AG20443 (cell line): Measurements from ENCODE around the gene GBP3.
A peak's percentile ranks its signal among the peaks of the same experiment; 100 is the strongest.
"Not testable (repeated sequence)": the region's sequence is repeated elsewhere in the genome, so short reads cannot be mapped to it uniquely, and the experiment has no call there.

Experiments used
- DNase-seq: peaks from one replicate; pipeline ENCODE4 v3.0.0; 2012; ENCODE audit warnings: low spot score, mixed read lengths

The GBP3 gene

GRCh38 chr1:89040315-89040626, 17.6 kb upstream of the GBP3 start:
- DNase-seq: no peak

GRCh38 chr1:89037186-89037585, 14.5 kb upstream of the GBP3 start:
- no peak for DNase-seq

- DNase-seq: no peak
Observed at GRCh38 chr1:89035080-89035479, 12.4 kb upstream of the GBP3 start.

GRCh38 chr1:89034004-89034403, 11.3 kb upstream of the GBP3 start:
- not testable (repeated sequence) for DNase-seq

- not testable (repeated sequence) for DNase-seq
Observed at GRCh38 chr1:89029051-89029450, 6.4 kb upstream of the GBP3 start.

- DNase-seq: no peak
Observed at GRCh38 chr1:89025928-89026327, 3.3 kb upstream of the GBP3 start.

GRCh38 chr1:89023026-89023425, 360 bp upstream of the GBP3 start:
- no peak for DNase-seq

- DNase-seq: not testable (repeated sequence)
Observed at GRCh38 chr1:89018318-89018717, 4.3 kb downstream of the GBP3 start.

GRCh38 chr1:89008511-89008910, 14.2 kb downstream of the GBP3 start:
- no peak for DNase-seq

GRCh38 chr1:89005286-89006151, 17.1 kb downstream of the GBP3 start:
- no peak for DNase-seq

GRCh38 chr1:89002176-89002575, 20.5 kb downstream of the GBP3 start:
- not testable (repeated sequence) for DNase-seq

- no peak for DNase-seq
Observed at GRCh38 chr1:89001510-89001909, 21.2 kb downstream of the GBP3 start.

GRCh38 chr1:88998716-88999115, 23.9 kb downstream of the GBP3 start:
- DNase-seq: peak; percentile 53

GRCh38 chr1:88990426-88990825, 32.2 kb downstream of the GBP3 start:
- no peak for DNase-seq

- DNase-seq: no peak
Observed at GRCh38 chr1:88985692-88986091, 37.0 kb downstream of the GBP3 start.

- peak; percentile 68 for DNase-seq
Observed at GRCh38 chr1:88985032-88985431, 37.6 kb downstream of the GBP3 start.

- DNase-seq: no peak
Observed at GRCh38 chr1:88984569-88984968, 38.1 kb downstream of the GBP3 start.

GRCh38 chr1:88983791-88984559, 38.7 kb downstream of the GBP3 start:
- peak; percentile 45 for DNase-seq

- no peak for DNase-seq
Observed at GRCh38 chr1:88982055-88982454, 40.6 kb downstream of the GBP3 start.

- not testable (repeated sequence) for DNase-seq
Observed at GRCh38 chr1:88981506-88981905, 41.2 kb downstream of the GBP3 start.

GRCh38 chr1:88980870-88981269, 41.8 kb downstream of the GBP3 start:
- DNase-seq: no peak

GRCh38 chr1:88979749-88980116, 42.9 kb downstream of the GBP3 start:
- DNase-seq: no peak

GRCh38 chr1:88979054-88979748, 43.5 kb downstream of the GBP3 start:
- no peak for DNase-seq
